ENCODE results near the gene TRPV4. TPM values are rescaled to one million over a fixed set of nuclear protein-coding genes. Genes with fewer than 3 reads are reported as not detected.

TRPV4 gene
- total and polyA plus RNA-seq, 2 donors from 2014 or later = 6.0 to 24.5 TPM

GRCh38 chr12:109793826-109794501 is 39.2 kb downstream of the TRPV4 start:
- Histone ChIP-seq H3K36me3 (ENCODE audit: control insufficient read depth in 2 of 3, insufficient read depth in 3 of 3, low read length in 3 of 3) (peaks cover 0 to 22% (median 14%) of the 10 kb centered on the region in 3 donors), H3K4me1 (ENCODE audit: control insufficient read depth in 2 of 3, insufficient read depth in 2 of 3, low read depth in 1 of 3, low read length in 3 of 3) (no peaks in the 10 kb centered on the region), H3K27ac (ENCODE audit: low read depth in 2 of 2, low read length in 2 of 2) (no peak overlapping the region), H3K9me3 (ENCODE audit: control insufficient read depth in 2 of 3, insufficient read depth in 1 of 3, low read length in 3 of 3) (no peaks in the 10 kb centered on the region), H3K9ac (ENCODE audit: low read length in 3 of 3) (no peak overlapping the region), H3K27me3 (ENCODE audit: control insufficient read depth, insufficient read depth, low read length) (no peaks in the 10 kb centered on the region), H3K4me3 (ENCODE audit: low read length in 3 of 3) (no peak overlapping the region)
- intact Hi-C loops (cut with DNase I) = no loop called here
- DNase-seq = no peak
- no peak for FAIRE-seq
- TF ChIP-seq CTCF (IDR thresholded peaks at IDR 0.05; ENCODE audit: borderline replicate concordance, extremely low read depth, insufficient read depth) = no peak

- TF ChIP-seq CTCF (IDR thresholded peaks at IDR 0.05; ENCODE audit: borderline replicate concordance, extremely low read depth, insufficient read depth) = no peak
Observed at GRCh38 chr12:109793411-109793810, 39.8 kb downstream of the TRPV4 start.

GRCh38 chr12:109792992-109793391 is 40.2 kb downstream of the TRPV4 start:
- Histone ChIP-seq H3K36me3 (ENCODE audit: control insufficient read depth in 2 of 3, insufficient read depth in 3 of 3, low read length in 3 of 3) (peaks cover 0 to 24% (median 17%) of the 10 kb centered on the region in 3 donors), H3K9ac (ENCODE audit: low read length in 3 of 3) (no peak overlapping the region), H3K4me3 (ENCODE audit: low read length in 3 of 3) (no peak overlapping the region), H3K27me3 (ENCODE audit: control insufficient read depth, insufficient read depth, low read length) (no peaks in the 10 kb centered on the region), H3K27ac (ENCODE audit: low read depth in 2 of 2, low read length in 2 of 2) (no peak overlapping the region), H3K9me3 (ENCODE audit: control insufficient read depth in 2 of 3, insufficient read depth in 1 of 3, low read length in 3 of 3) (no peaks in the 10 kb centered on the region), H3K4me1 (ENCODE audit: control insufficient read depth in 2 of 3, insufficient read depth in 2 of 3, low read depth in 1 of 3, low read length in 3 of 3) (no peaks in the 10 kb centered on the region)
- intact Hi-C loops (cut with DNase I) = no loop called here
- no peak for TF ChIP-seq CTCF (IDR thresholded peaks at IDR 0.05; ENCODE audit: borderline replicate concordance, extremely low read depth, insufficient read depth)
- DNase-seq (no peak), FAIRE-seq (no peak)

More at GRCh38 chr12:109793411-109793810, 39.8 kb downstream of the TRPV4 start:
- no peak overlapping the region for H3K9ac ChIP-seq (ENCODE audit: low read length in 3 of 3)
- H3K4me1 ChIP-seq (ENCODE audit: control insufficient read depth in 2 of 3, insufficient read depth in 2 of 3, low read depth in 1 of 3, low read length in 3 of 3) = no peaks in the 10 kb centered on the region
- DNase-seq (no peak), FAIRE-seq (no peak)
- H3K36me3 ChIP-seq (ENCODE audit: control insufficient read depth in 2 of 3, insufficient read depth in 3 of 3, low read length in 3 of 3) = peaks cover 0 to 21% (median 17%) of the 10 kb centered on the region in 3 donors
- H3K4me3 ChIP-seq (ENCODE audit: low read length in 3 of 3) = no peak overlapping the region
- H3K27ac ChIP-seq (ENCODE audit: low read depth in 2 of 2, low read length in 2 of 2) = no peak overlapping the region
- no peaks in the 10 kb centered on the region for H3K27me3 ChIP-seq (ENCODE audit: control insufficient read depth, insufficient read depth, low read length)
- no peaks in the 10 kb centered on the region for H3K9me3 ChIP-seq (ENCODE audit: control insufficient read depth in 2 of 3, insufficient read depth in 1 of 3, low read length in 3 of 3)
- intact Hi-C loops (cut with DNase I) = no loop called here

All from kidney (tissue), 14 donors.